ENCODE data around the gene CPT1B. TPM values are rescaled to one million over a fixed set of nuclear protein-coding genes. Genes with fewer than 3 reads are reported as not detected.
"Not testable (repeated sequence)": the region's sequence is repeated elsewhere in the genome, so short reads cannot be mapped to it uniquely, and the experiment has no call there.

Gene CPT1B
- total and polyA plus RNA-seq, 12 donors: 61.2 to 487 (median 398) TPM

DNA sequence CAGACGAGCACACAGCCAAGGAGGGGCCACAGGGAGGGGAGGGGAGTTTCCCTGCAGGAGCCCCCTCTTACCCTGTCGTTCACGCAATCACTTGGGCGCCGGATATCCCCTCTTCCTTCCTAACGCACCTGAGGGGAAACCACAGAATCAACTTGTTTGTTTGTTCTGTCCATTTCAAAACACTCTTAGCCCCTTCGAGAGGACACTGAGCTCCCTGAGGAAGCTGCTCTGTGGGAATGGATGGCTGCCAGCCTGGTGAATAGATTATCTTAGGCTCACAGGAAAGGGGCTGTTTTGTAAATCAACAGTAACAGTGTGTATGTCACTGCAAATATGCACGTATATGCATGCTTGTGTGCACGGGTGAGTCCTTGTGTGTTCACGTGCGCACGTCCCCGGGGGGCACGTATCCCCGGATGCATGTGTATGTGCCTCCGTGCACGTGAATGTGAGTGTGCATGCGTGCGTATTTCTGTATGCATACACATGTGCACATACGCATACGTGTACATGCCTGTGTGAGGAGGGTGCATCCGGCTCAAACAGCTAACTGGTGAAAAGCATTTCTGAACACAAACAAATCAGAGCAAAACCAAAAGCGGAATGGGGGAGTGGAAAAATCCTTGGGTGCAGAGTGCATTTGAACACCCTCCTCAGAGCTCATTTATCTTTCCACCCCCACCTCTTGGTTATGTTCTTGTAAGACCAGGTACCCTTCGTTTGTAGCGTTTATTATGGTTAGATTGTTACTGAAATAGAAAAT, 42.5 kb upstream of the CPT1B start:
- peak; percentile 74 to 93 (median 86) for ATAC-seq
- TF ChIP-seq, protein P1, sequence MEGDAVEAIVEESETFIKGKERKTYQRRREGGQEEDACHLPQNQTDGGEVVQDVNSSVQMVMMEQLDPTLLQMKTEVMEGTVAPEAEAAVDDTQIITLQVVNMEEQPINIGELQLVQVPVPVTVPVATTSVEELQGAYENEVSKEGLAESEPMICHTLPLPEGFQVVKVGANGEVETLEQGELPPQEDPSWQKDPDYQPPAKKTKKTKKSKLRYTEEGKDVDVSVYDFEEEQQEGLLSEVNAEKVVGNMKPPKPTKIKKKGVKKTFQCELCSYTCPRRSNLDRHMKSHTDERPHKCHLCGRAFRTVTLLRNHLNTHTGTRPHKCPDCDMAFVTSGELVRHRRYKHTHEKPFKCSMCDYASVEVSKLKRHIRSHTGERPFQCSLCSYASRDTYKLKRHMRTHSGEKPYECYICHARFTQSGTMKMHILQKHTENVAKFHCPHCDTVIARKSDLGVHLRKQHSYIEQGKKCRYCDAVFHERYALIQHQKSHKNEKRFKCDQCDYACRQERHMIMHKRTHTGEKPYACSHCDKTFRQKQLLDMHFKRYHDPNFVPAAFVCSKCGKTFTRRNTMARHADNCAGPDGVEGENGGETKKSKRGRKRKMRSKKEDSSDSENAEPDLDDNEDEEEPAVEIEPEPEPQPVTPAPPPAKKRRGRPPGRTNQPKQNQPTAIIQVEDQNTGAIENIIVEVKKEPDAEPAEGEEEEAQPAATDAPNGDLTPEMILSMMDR (IDR thresholded peaks at IDR 0.05): peak in 3 of 9 donors; percentile 2 to 85 (median 14)
- Histone ChIP-seq H3K4me3 (peak overlapping the region in 8 of 10 donors; percentile 23 to 52 (median 39)), H3K36me3 (peaks cover 0 to 13% (median 0%) of the 10 kb centered on the region in 9 donors), H3K27ac (peak overlapping the region in 8 of 10 donors; percentile 23 to 84 (median 66)), H3K4me1 (peaks cover 2 to 37% (median 31%) of the 10 kb centered on the region in 9 donors), H3K27me3 (peaks cover 0 to 8% (median 0%) of the 10 kb centered on the region in 7 donors), H3K9me3 (no peaks in the 10 kb centered on the region)
- DNase-seq: peak; percentile 80 to 88
- intact Hi-C loops (cut with DNase I): loop anchor here in 5 of 10 donors (2.0 to 5.0 kb wide), 5 partner anchors 38 to 378 kb away; partner anchors contain the start of genes CPT1B (in 3 of the 5), SCO2 (in 2 of the 5), TYMP (in 2 of the 5) and CHKB (in 1 of the 5)
- WGBS, 2 donors: 15 to 20% methylated on average over 25 of the region's 25 CpGs

DNA sequence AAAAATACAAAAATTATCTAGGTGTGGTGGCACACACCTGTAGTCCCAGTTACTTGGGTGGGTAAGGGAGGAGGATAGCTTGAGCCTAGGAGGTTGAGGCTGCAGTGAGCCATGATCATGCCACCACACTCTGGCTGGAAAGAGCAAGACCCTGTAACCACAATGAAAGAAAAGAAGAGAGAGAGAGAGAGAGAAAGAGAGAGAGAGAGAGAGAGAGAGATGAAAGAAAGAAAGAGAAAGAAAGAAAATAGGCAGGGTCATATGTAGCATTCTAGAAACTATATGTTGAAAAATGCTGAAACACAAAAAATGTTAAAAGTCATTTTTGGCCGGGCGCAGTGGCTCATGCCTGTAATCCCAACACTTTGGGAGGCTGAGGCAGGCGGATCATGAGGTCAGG, 36.1 kb upstream of the CPT1B start:
- Histone ChIP-seq H3K4me1 (peaks cover 0 to 11% (median 0%) of the 10 kb centered on the region in 9 donors), H3K27me3 (peaks cover 0 to 18% (median 0%) of the 10 kb centered on the region in 7 donors)
- DNase-seq; H3K27ac ChIP-seq; intact Hi-C loops (cut with DNase I); H3K36me3 ChIP-seq; H3K4me3 ChIP-seq; ATAC-seq; H3K9me3 ChIP-seq: not testable (repeated sequence)
- WGBS, 2 donors: 90 to 96% methylated on average over 3 of the region's 3 CpGs

DNA sequence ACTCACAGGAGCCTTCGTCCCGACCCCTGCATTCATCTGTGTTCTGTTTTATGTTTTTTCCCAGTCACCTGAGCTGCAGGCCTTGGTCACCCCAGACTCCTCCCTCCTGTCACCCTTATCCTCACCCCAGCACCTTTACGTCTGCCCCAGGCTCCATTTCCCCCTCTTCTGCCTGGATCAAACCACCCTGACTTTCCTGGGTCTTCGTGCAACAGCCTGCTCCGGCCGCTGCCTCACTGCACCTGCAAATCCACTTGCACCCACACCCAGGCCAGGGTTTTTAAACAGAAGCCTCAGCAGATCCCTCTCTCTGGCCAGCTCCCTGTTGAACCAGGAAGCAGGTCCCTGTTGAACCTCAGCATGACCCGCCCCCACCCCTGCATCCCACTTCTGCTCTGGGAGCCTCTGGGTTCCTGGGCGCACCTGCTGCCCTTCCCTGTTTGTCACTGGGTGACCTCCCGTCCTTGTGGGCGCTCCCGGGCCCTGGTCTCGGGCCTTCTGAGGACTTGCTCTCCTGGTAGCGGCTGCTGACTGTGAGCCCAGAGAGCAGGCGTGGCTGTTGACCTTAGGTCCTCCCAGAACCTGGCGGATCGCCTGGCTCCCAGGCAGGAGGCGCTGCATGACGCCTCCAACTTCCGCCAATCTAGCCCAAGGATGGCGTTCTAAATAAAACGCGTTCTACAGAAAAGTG, 35.2 kb upstream of the CPT1B start:
- 59 to 68% methylated on average over 22 of the region's 22 CpGs for whole genome bisulfite sequencing, 2 donors
- DNase-seq: peak; percentile 54 to 75
- H3K27me3 ChIP-seq: peaks cover 0 to 18% (median 0%) of the 10 kb centered on the region in 7 donors
- TF ChIP-seq, protein P1 (IDR thresholded peaks at IDR 0.05): peak in 3 of 9 donors; percentile 14 to 41 (median 38)
- ATAC-seq: peak; percentile 82 to 92 (median 87)
- no peaks in the 10 kb centered on the region for H3K36me3 ChIP-seq
- intact Hi-C loops (cut with DNase I): no loop called here
- H3K9me3 ChIP-seq: no peaks in the 10 kb centered on the region
- H3K4me3 ChIP-seq: no peak overlapping the region
- H3K4me1 ChIP-seq: peaks cover 0 to 11% (median 0%) of the 10 kb centered on the region in 9 donors
- H3K27ac ChIP-seq: peak overlapping the region in 5 of 10 donors; percentile 21 to 64 (median 39)

GRCh38 chr22:50612528-50613221, 34.4 kb upstream of the CPT1B start:
- peaks cover 0 to 11% (median 0%) of the 10 kb centered on the region in 9 donors for H3K4me1 ChIP-seq
- peaks cover 0 to 20% (median 2%) of the 10 kb centered on the region in 7 donors for H3K27me3 ChIP-seq
- H3K9me3 ChIP-seq: no peaks in the 10 kb centered on the region
- TF ChIP-seq, protein P1 (IDR thresholded peaks at IDR 0.05): no peak
- WGBS, 2 donors: 39 to 41% methylated on average over 31 of the region's 31 CpGs
- peak overlapping the region in 1 of 10 donors; percentile 44 for H3K27ac ChIP-seq
- no peak for ATAC-seq
- H3K4me3 ChIP-seq: no peak overlapping the region
- no peaks in the 10 kb centered on the region for H3K36me3 ChIP-seq
- intact Hi-C loops (cut with DNase I): no loop called here
- no peak for DNase-seq

Measured in heart right ventricle (tissue), 16 donors.